ENCODE results near the gene MRPL20. TPM values are rescaled to one million over a fixed set of nuclear protein-coding genes. Genes with fewer than 3 reads are reported as not detected.
"Not testable (repeated sequence)": the region's sequence is repeated elsewhere in the genome, so short reads cannot be mapped to it uniquely, and the experiment has no call there.

The MRPL20 gene
- polyA plus RNA-seq, 1 of the 3 experiments (the other 2 are of a cell fraction), result 210 TPM

GRCh38 chr1:1449099-1449739 lies 42.1 kb upstream of the MRPL20 start, which contains the start of gene ATAD3C:
TSS of gene ATAD3C (plus strand) at chr1:1449689. CDS start at chr1:1450684, 995 bp downstream.
- Histone ChIP-seq H3K9me3 (no peaks in the 10 kb centered on the region), H3K36me3 (replicated peaks in 1 of 2; ENCODE audit: control insufficient read depth in 1 of 2, insufficient read depth in 2 of 2, low read length in 1 of 2) (no peaks in the 10 kb centered on the region), H3K9me2 (no peaks in the 10 kb centered on the region), H3K4me3 (ENCODE audit: low read depth in 2 of 2, low read length in 1 of 2) (no peak within 1 kb of the TSS), H3K27me3 (ENCODE audit: insufficient read depth) (no peaks in the 10 kb centered on the region), H4K20me1 (ENCODE audit: insufficient read depth) (no peaks in the 10 kb centered on the region), H3F3A (replicated peaks; ENCODE audit: insufficient read depth) (no peaks in the 10 kb centered on the region), H3K27ac (ENCODE audit: low read depth in 2 of 2, low read length in 1 of 2) (no peak within 1 kb of the TSS), H2AFZ (ENCODE audit: low read depth) (0 out of 2 replicates have a peak within 1 kb of the TSS, but pooled peaks have one; percentile 16), H3K9ac (no peak within 1 kb of the TSS), H3K4me2 (no peak within 1 kb of the TSS), H3K4me1 (ENCODE audit: control insufficient read depth in 1 of 2, insufficient read depth in 2 of 2, low read depth in 1 of 2, low read length in 1 of 2) (no peaks in the 10 kb centered on the region), H3K79me2 (ENCODE audit: insufficient read depth) (no peaks in the 10 kb centered on the region)
- no peak for DNase-seq
- POLR2A ChIA-PET, result no interaction called here
- CTCF ChIA-PET, result no interaction called here
- TF ChIP-seq MAX (IDR thresholded peaks at IDR 0.05; ENCODE audit: low read depth) (no peak), NFIC (IDR thresholded peaks at IDR 0.05; ENCODE audit: borderline replicate concordance) (no peak), MEF2A (IDR thresholded peaks at IDR 0.05; ENCODE audit: borderline replicate concordance, low read depth) (no peak), RXRA (IDR thresholded peaks at IDR 0.05; ENCODE audit: borderline replicate concordance, low read depth) (no peak), EP300 (IDR thresholded peaks at IDR 0.05; ENCODE audit: borderline replicate concordance in 1 of 2, low read depth in 1 of 2, low read length in 1 of 2) (no peak), GATA2 (CRISPR knock-in tag; IDR thresholded peaks at IDR 0.05) (no peak), PBX3 (IDR thresholded peaks at IDR 0.05) (no peak), IRF3 (IDR thresholded peaks at IDR 0.05; ENCODE audit: low read depth, low read length) (no peak)
- TF ChIP-seq, protein P1, sequence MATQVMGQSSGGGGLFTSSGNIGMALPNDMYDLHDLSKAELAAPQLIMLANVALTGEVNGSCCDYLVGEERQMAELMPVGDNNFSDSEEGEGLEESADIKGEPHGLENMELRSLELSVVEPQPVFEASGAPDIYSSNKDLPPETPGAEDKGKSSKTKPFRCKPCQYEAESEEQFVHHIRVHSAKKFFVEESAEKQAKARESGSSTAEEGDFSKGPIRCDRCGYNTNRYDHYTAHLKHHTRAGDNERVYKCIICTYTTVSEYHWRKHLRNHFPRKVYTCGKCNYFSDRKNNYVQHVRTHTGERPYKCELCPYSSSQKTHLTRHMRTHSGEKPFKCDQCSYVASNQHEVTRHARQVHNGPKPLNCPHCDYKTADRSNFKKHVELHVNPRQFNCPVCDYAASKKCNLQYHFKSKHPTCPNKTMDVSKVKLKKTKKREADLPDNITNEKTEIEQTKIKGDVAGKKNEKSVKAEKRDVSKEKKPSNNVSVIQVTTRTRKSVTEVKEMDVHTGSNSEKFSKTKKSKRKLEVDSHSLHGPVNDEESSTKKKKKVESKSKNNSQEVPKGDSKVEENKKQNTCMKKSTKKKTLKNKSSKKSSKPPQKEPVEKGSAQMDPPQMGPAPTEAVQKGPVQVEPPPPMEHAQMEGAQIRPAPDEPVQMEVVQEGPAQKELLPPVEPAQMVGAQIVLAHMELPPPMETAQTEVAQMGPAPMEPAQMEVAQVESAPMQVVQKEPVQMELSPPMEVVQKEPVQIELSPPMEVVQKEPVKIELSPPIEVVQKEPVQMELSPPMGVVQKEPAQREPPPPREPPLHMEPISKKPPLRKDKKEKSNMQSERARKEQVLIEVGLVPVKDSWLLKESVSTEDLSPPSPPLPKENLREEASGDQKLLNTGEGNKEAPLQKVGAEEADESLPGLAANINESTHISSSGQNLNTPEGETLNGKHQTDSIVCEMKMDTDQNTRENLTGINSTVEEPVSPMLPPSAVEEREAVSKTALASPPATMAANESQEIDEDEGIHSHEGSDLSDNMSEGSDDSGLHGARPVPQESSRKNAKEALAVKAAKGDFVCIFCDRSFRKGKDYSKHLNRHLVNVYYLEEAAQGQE (IDR thresholded peaks at IDR 0.05; ENCODE audit: low read depth, low read length), result no peak
- TF ChIP-seq, protein P2, sequence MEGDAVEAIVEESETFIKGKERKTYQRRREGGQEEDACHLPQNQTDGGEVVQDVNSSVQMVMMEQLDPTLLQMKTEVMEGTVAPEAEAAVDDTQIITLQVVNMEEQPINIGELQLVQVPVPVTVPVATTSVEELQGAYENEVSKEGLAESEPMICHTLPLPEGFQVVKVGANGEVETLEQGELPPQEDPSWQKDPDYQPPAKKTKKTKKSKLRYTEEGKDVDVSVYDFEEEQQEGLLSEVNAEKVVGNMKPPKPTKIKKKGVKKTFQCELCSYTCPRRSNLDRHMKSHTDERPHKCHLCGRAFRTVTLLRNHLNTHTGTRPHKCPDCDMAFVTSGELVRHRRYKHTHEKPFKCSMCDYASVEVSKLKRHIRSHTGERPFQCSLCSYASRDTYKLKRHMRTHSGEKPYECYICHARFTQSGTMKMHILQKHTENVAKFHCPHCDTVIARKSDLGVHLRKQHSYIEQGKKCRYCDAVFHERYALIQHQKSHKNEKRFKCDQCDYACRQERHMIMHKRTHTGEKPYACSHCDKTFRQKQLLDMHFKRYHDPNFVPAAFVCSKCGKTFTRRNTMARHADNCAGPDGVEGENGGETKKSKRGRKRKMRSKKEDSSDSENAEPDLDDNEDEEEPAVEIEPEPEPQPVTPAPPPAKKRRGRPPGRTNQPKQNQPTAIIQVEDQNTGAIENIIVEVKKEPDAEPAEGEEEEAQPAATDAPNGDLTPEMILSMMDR (IDR thresholded peaks at IDR 0.05), result no peak
- 60% methylated on average over 6 of the region's 6 CpGs for WGBS (ENCODE audit: low lambda C conversion rate)

DNA sequence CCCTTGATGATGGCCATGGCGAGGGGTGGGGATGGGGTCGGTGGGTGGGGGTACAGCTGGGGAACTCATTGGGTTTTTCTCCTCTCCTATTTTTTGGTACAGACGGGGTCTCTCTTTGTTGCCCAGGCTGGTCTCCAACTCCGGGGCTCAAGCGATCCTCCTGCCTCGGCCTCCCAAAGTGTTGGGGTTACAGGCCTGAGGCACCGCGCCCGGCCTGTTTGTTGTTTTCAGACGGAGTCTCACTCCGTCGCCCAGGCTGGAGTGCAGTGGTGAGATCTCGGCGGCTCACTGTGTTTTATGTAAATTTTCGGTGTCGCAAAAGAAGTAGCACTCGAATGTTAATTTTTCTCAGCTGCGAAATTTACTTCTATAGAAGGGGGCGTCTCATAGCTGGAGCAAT lies 39.5 kb upstream of the MRPL20 start:
- H3K9ac ChIP-seq; DNase-seq; CTCF ChIA-PET; H3K79me2 ChIP-seq (ENCODE audit: insufficient read depth); H3K4me2 ChIP-seq; H3K27me3 ChIP-seq (ENCODE audit: insufficient read depth); H3K9me2 ChIP-seq; POLR2A ChIA-PET; H3K4me1 ChIP-seq (ENCODE audit: control insufficient read depth in 1 of 2, insufficient read depth in 2 of 2, low read depth in 1 of 2, low read length in 1 of 2); H3K36me3 ChIP-seq (replicated peaks in 1 of 2; ENCODE audit: control insufficient read depth in 1 of 2, insufficient read depth in 2 of 2, low read length in 1 of 2); H3K4me3 ChIP-seq (ENCODE audit: low read depth in 2 of 2, low read length in 1 of 2); H4K20me1 ChIP-seq (ENCODE audit: insufficient read depth); H3K27ac ChIP-seq (ENCODE audit: low read depth in 2 of 2, low read length in 1 of 2); H3F3A ChIP-seq (replicated peaks; ENCODE audit: insufficient read depth); H3K9me3 ChIP-seq; H2AFZ ChIP-seq (ENCODE audit: low read depth): not testable (repeated sequence)
- 95% methylated on average over 17 of the region's 19 CpGs for WGBS (ENCODE audit: low lambda C conversion rate)

Data from SK-N-SH (cell line).